Measurements from ENCODE around the gene MUC13. TPM values are rescaled to one million over a fixed set of nuclear protein-coding genes. Genes with fewer than 3 reads are reported as not detected.
A peak's percentile ranks its signal among the peaks of the same experiment; 100 is the strongest.

Gene MUC13
- total and polyA plus RNA-seq, 11 donors = 0.08 to 0.15 TPM; not detected in 9

- intact Hi-C loops (cut with DNase I) = no loop called here
- Histone ChIP-seq H3K9me3 (no peaks in the 10 kb centered on the region), H3K27me3 (no peaks in the 10 kb centered on the region), H3K4me3 (no peak overlapping the region), H3K36me3 (peaks cover 0 to 95% (median 67%) of the 10 kb centered on the region in 9 donors), H3K27ac (peak overlapping the region in 1 of 12 donors; percentile 29), H3K4me1 (peaks cover 0 to 47% (median 0%) of the 10 kb centered on the region in 12 donors)
- DNase-seq (no peak), ATAC-seq (no peak)
- no peak for TF ChIP-seq CTCF (IDR thresholded peaks at IDR 0.05)
- no peak for TF ChIP-seq POLR2A (IDR thresholded peaks at IDR 0.05)
- 81 to 84% (median 82%) methylated on average over 15 to 18 of the region's 18 CpGs for WGBS, 4 donors
These were observed 35.6 kb upstream of the MUC13 start for GRCh38 chr3:124969963-124970722.

- ATAC-seq = no peak
- peaks cover 0 to 85% (median 62%) of the 10 kb centered on the region in 9 donors for H3K36me3 ChIP-seq
- no peaks in the 10 kb centered on the region for H3K27me3 ChIP-seq
- peak overlapping the region in 2 of 12 donors; percentile 29 to 34 for H3K27ac ChIP-seq
- 68 to 77% (median 71%) methylated on average over 8 of the region's 8 CpGs for WGBS, 4 donors
- no peak overlapping the region for H3K4me3 ChIP-seq
- intact Hi-C loops (cut with DNase I) = no loop called here
- H3K4me1 ChIP-seq = peaks cover 0 to 52% (median 5%) of the 10 kb centered on the region in 12 donors
- TF ChIP-seq CTCF (IDR thresholded peaks at IDR 0.05) (no peak), POLR2A (IDR thresholded peaks at IDR 0.05) (no peak)
- DNase-seq = no peak
- H3K9me3 ChIP-seq = no peaks in the 10 kb centered on the region
These were observed 34.6 kb upstream of the MUC13 start for GRCh38 chr3:124969190-124969589.

GRCh38 chr3:124967964-124968363 is 33.4 kb upstream of the MUC13 start:
- no peak for ATAC-seq
- 85 to 90% (median 88%) methylated on average over 10 of the region's 10 CpGs for WGBS, 4 donors
- peaks cover 0 to 56% (median 11%) of the 10 kb centered on the region in 12 donors for H3K4me1 ChIP-seq
- TF ChIP-seq CTCF (IDR thresholded peaks at IDR 0.05) = no peak
- TF ChIP-seq POLR2A (IDR thresholded peaks at IDR 0.05) = no peak
- H3K9me3 ChIP-seq = no peaks in the 10 kb centered on the region
- H3K4me3 ChIP-seq = no peak overlapping the region
- DNase-seq = no peak
- H3K27me3 ChIP-seq = no peaks in the 10 kb centered on the region
- H3K36me3 ChIP-seq = peaks cover 0 to 73% (median 50%) of the 10 kb centered on the region in 9 donors
- intact Hi-C loops (cut with DNase I) = no loop called here
- peak overlapping the region in 1 of 12 donors; percentile 84 for H3K27ac ChIP-seq

- no peak overlapping the region for H3K4me3 ChIP-seq
- H3K9me3 ChIP-seq = no peaks in the 10 kb centered on the region
- H3K27ac ChIP-seq = peak overlapping the region in 3 of 12 donors; percentile 15 to 84 (median 26)
- DNase-seq (no peak), ATAC-seq (peak in 3 of 4 donors; percentile 15 to 57 (median 21))
- peaks cover 0 to 64% (median 11%) of the 10 kb centered on the region in 12 donors for H3K4me1 ChIP-seq
- WGBS, 4 donors = 73 to 80% (median 76%) methylated on average over 7 of the region's 7 CpGs
- H3K27me3 ChIP-seq = no peaks in the 10 kb centered on the region
- no peak for TF ChIP-seq POLR2A (IDR thresholded peaks at IDR 0.05)
- TF ChIP-seq CTCF (IDR thresholded peaks at IDR 0.05) = no peak
- intact Hi-C loops (cut with DNase I) = no loop called here
- peaks cover 0 to 61% (median 38%) of the 10 kb centered on the region in 9 donors for H3K36me3 ChIP-seq
These were observed 32.2 kb upstream of the MUC13 start for GRCh38 chr3:124966521-124967445.
